OCI-LY7 (cell line): ENCODE results near the gene SLC17A7.

Experiments used
- CTCF ChIP-seq: fragments of 200-600 bp; sonication (generic); conservative IDR thresholded peaks from 2 replicates; pipeline ENCODE4 v1.5.1; 2014; ENCODE audit warnings: mild to moderate bottlenecking, antibody characterized with exemption, low read length, moderate library complexity, mixed read lengths
- EZH2phosphoT487 ChIP-seq: fragments of 200-600 bp; sonication (generic); IDR thresholded peaks from 2 replicates; pipeline ENCODE4 v1.6.1; 2018; ENCODE audit warnings: low read depth, borderline replicate concordance, mild to moderate bottlenecking, mixed run types, antibody characterized with exemption, low read length, moderate library complexity, mixed read lengths

- no peak for TF ChIP-seq CTCF
- TF ChIP-seq EZH2phosphoT487: no peak
These were observed 11.1 kb downstream of the SLC17A7 start for GRCh38 chr19:49430172-49430677.
